H1 (cell line): ENCODE results near the gene SURF4. TPM values are rescaled to one million over a fixed set of nuclear protein-coding genes. Genes with fewer than 3 reads are reported as not detected.

Experiments used
- CTCF ChIA-PET: fragments of 300-600 bp; sonication (Branson Sonifier 250); formaldehyde crosslinking; loops from one replicate; lab custom pipeline; 2021; ENCODE audit not compliant: partially characterized antibody; lab: Charles Lee
- POLR2A ChIA-PET: fragments of 300-600 bp; sonication (Branson Sonifier 250); formaldehyde crosslinking; loops from one replicate; lab custom pipeline; 2021; ENCODE audit warnings: inconsistent platforms; ENCODE audit not compliant: partially characterized antibody; lab: Charles Lee
- DNase-seq, 2 experiments: peaks; one replicate each; pipeline versions ENCODE4 v3.0.0 to v3.0.0-alpha.2; 2010 to 2022; ENCODE audit warnings: low spot score in 2 of 2, low read depth in 1 of 2, mixed read lengths in 1 of 2
- FAIRE-seq: peaks from 2 replicates; lab custom pipeline; 2011; peaks lifted over from hg19 to GRCh38; lab: Jason Lieb, UNC
- H2AFZ ChIP-seq: 2 replicates; pipeline ENCODE4 v1.8.1; 2012; ENCODE audit warnings: low read length, inconsistent platforms
- H2AK5ac ChIP-seq: 2 replicates; pipeline ENCODE4 v1.6.1; 2013; ENCODE audit warnings: low read depth, low read length
- H2BK120ac ChIP-seq: replicated peaks from 2 replicates; pipeline ENCODE3; 2013; ENCODE audit warnings: low read depth, low read length, inconsistent platforms
- H2BK12ac ChIP-seq: 2 replicates; pipeline ENCODE4 v1.6.1; 2013; ENCODE audit warnings: low read depth, low read length
- H2BK15ac ChIP-seq: 2 replicates; pipeline ENCODE4 v1.6.1; 2013; ENCODE audit warnings: low read length
- H2BK20ac ChIP-seq: 2 replicates; pipeline ENCODE4 v1.6.1; 2013; ENCODE audit warnings: low read length
- H2BK5ac ChIP-seq: 2 replicates; pipeline ENCODE4 v1.6.1; 2013; ENCODE audit warnings: low read depth, low read length
- H3K14ac ChIP-seq: 2 replicates; pipeline ENCODE4 v1.6.1; 2013; ENCODE audit warnings: inconsistent platforms; ENCODE audit not compliant: insufficient read length
- H3K18ac ChIP-seq: 2 replicates; pipeline ENCODE4 v1.6.1; 2013; ENCODE audit warnings: low read length; ENCODE audit errors: extremely low read depth
- H3K23ac ChIP-seq: 2 replicates; pipeline ENCODE4 v1.6.1; 2013; ENCODE audit warnings: inconsistent platforms; ENCODE audit not compliant: insufficient read length
- H3K23me2 ChIP-seq: 2 replicates; pipeline ENCODE4 v1.6.1; 2013; ENCODE audit warnings: low read depth, low read length
- H3K27ac ChIP-seq: 2 replicates; pipeline ENCODE4 v1.6.1; 2011; ENCODE audit warnings: low read depth, low read length, inconsistent platforms
- H3K27me3 ChIP-seq, 4 experiments: replicated peaks in 1 of 4; 1 replicate in 1 of 4; 2 replicates in 3 of 4; pipeline versions ENCODE4 v1.6.1 to v1.8.1; 2011 to 2013; ENCODE audit warnings: low read length in 3 of 4, mild to moderate bottlenecking in 3 of 4, inconsistent platforms in 2 of 4, mixed read lengths in 2 of 4, moderate library complexity in 1 of 4; ENCODE audit not compliant: control insufficient read depth in 3 of 4, insufficient read depth in 3 of 4; ENCODE audit errors: extremely low read depth in 1 of 4
- H3K36me3 ChIP-seq, 4 experiments: 2 replicates each; pipeline versions ENCODE4 v1.6.1 to v1.8.1; 2011 to 2013; ENCODE audit warnings: mild to moderate bottlenecking in 4 of 4, low read length in 3 of 4, moderate library complexity in 2 of 4, control low read depth in 1 of 4, inconsistent platforms in 1 of 4; ENCODE audit not compliant: insufficient read depth in 4 of 4, control insufficient read depth in 2 of 4
- H3K4ac ChIP-seq: replicated peaks from 2 replicates; pipeline ENCODE3; 2013; ENCODE audit warnings: low read length, low read depth, mixed read lengths, inconsistent platforms; ENCODE audit not compliant: insufficient read length
- H3K4me1 ChIP-seq, 4 experiments: replicated peaks in 1 of 4; 1 replicate in 1 of 4; 2 replicates in 3 of 4; pipeline versions ENCODE4 v1.6.1 to v1.8.1; 2011 to 2013; ENCODE audit warnings: low read length in 3 of 4, inconsistent platforms in 2 of 4, mixed read lengths in 1 of 4; ENCODE audit not compliant: insufficient read depth in 4 of 4, control insufficient read depth in 3 of 4
- H3K4me2 ChIP-seq, 2 experiments: 2 replicates each; pipeline versions ENCODE4 v1.6.1 to v1.8.1; 2011 to 2013; ENCODE audit warnings: low read depth in 2 of 2, low read length in 2 of 2, control low read depth in 1 of 2, inconsistent platforms in 1 of 2, mild to moderate bottlenecking in 1 of 2; ENCODE audit not compliant: insufficient read depth in 1 of 2
- H3K4me3 ChIP-seq, 4 experiments: fragments of 200-600, 300-600 bp in 1 of 4; sonication (generic), shearing (Covaris generic), sonication (Bioruptor Twin) in 1 of 4; 2 replicates each; pipeline versions ENCODE4 v1.5.1 to v1.8.1; 2011 to 2016; ENCODE audit warnings: low read length in 4 of 4, low read depth in 3 of 4, control low read depth in 2 of 4, inconsistent platforms in 2 of 4, mild to moderate bottlenecking in 2 of 4, mixed read lengths in 1 of 4, moderate library complexity in 1 of 4; ENCODE audit not compliant: insufficient read depth in 2 of 4; ENCODE audit errors: extremely low read depth in 1 of 4
- H3K56ac ChIP-seq: replicated peaks from 2 replicates; pipeline ENCODE3; 2013; ENCODE audit warnings: low read depth, mild to moderate bottlenecking, mixed read lengths, low read length, inconsistent platforms; ENCODE audit not compliant: insufficient read length
- H3K79me1 ChIP-seq: 2 replicates; pipeline ENCODE4 v1.6.1; 2013; ENCODE audit warnings: low read depth, low read length, control low read depth
- H3K79me2 ChIP-seq, 2 experiments: 2 replicates each; pipeline versions ENCODE4 v1.6.1 to v1.8.1; 2012 to 2013; ENCODE audit warnings: low read length in 2 of 2, mild to moderate bottlenecking in 2 of 2, inconsistent platforms in 1 of 2; ENCODE audit not compliant: insufficient read depth in 2 of 2, control insufficient read depth in 1 of 2
- H3K9ac ChIP-seq, 4 experiments: replicated peaks in 1 of 4; 1 replicate in 1 of 4; 2 replicates in 3 of 4; pipeline versions ENCODE4 v1.6.1 to v1.8.1; 2011 to 2013; ENCODE audit warnings: low read depth in 3 of 4, low read length in 3 of 4, control low read depth in 2 of 4, mild to moderate bottlenecking in 2 of 4, moderate library complexity in 2 of 4, inconsistent platforms in 1 of 4; ENCODE audit errors: extremely low read depth in 1 of 4
- H3K9me3 ChIP-seq, 2 experiments: 2 replicates each; pipeline versions ENCODE4 v1.6.1 to v1.8.1; 2012 to 2013; ENCODE audit warnings: mild to moderate bottlenecking in 2 of 2, moderate library complexity in 2 of 2, control low read depth in 1 of 2, inconsistent platforms in 1 of 2, low read depth in 1 of 2, low read length in 1 of 2, mixed read lengths in 1 of 2; ENCODE audit not compliant: insufficient read depth in 2 of 2
- H4K20me1 ChIP-seq, 2 experiments: replicated peaks in 1 of 2; 2 replicates each; pipeline versions ENCODE3 to v1.8.1; 2011 to 2013; ENCODE audit warnings: inconsistent platforms in 2 of 2, low read length in 2 of 2, mild to moderate bottlenecking in 1 of 2; ENCODE audit not compliant: insufficient read depth in 2 of 2, control insufficient read depth in 1 of 2
- H4K5ac ChIP-seq: 2 replicates; pipeline ENCODE4 v1.6.1; 2013; ENCODE audit warnings: low read length, low read depth, mixed read lengths, inconsistent platforms; ENCODE audit not compliant: insufficient read length
- H4K8ac ChIP-seq: 2 replicates; pipeline ENCODE4 v1.8.0; 2013; ENCODE audit warnings: mild to moderate bottlenecking, moderate library complexity, low read length, inconsistent platforms; ENCODE audit not compliant: insufficient read depth; ENCODE audit errors: extremely low read depth
- H4K91ac ChIP-seq: replicated peaks from 2 replicates; pipeline ENCODE3; 2013; ENCODE audit warnings: low read length, mixed read lengths, inconsistent platforms; ENCODE audit not compliant: insufficient read length
- CTBP2 ChIP-seq: IDR thresholded peaks from 2 replicates; pipeline ENCODE4 v1.7.0; 2011; ENCODE audit warnings: borderline replicate concordance, mild to moderate bottlenecking, moderate library complexity, mixed read lengths, low read length; ENCODE audit not compliant: insufficient read depth, insufficient read length
- EP300 ChIP-seq, 2 experiments: IDR thresholded peaks; 1 replicate in 1 of 2; 2 replicates in 1 of 2; pipeline ENCODE4 v1.6.1; 2011 to 2012; ENCODE audit warnings: low read depth in 2 of 2, low read length in 2 of 2, mild to moderate bottlenecking in 2 of 2, borderline replicate concordance in 1 of 2, inconsistent platforms in 1 of 2, moderate library complexity in 1 of 2
- JUND ChIP-seq: IDR thresholded peaks from 2 replicates; pipeline ENCODE4 v1.6.1; 2011; ENCODE audit warnings: mild to moderate bottlenecking, improper control_type of control experiment, low read length
- MAFK ChIP-seq: IDR thresholded peaks from 2 replicates; pipeline ENCODE4 v1.6.1; 2012; ENCODE audit warnings: low read depth, mild to moderate bottlenecking, improper control_type of control experiment, low read length
- RFX5 ChIP-seq: IDR thresholded peaks from 2 replicates; pipeline ENCODE4 v1.6.1; 2011; ENCODE audit warnings: low read depth, low read length, improper control_type of control experiment, borderline replicate concordance
- SP1 ChIP-seq: IDR thresholded peaks from 2 replicates; pipeline ENCODE4 v1.6.1; 2011; ENCODE audit warnings: low read depth, low read length
- YY1 ChIP-seq: IDR thresholded peaks from 2 replicates; pipeline ENCODE4 v1.6.1; 2011; ENCODE audit warnings: low read depth, mild to moderate bottlenecking, low read length
- WGBS, 2 experiments: shearing (Covaris generic) in 1 of 2; methylation state at CpG; one replicate each; pipeline versions ENCODE4 v1.1.6 to v1.1.7; 2013 to 2015; ENCODE audit warnings: low lambda C conversion rate in 2 of 2, mixed read lengths in 2 of 2, inconsistent platforms in 1 of 2, low coverage in 1 of 2, missing lambda C conversion rate in 1 of 2; ENCODE audit not compliant: insufficient replicate concordance in 2 of 2, insufficient coverage in 1 of 2, insufficient read length in 1 of 2; ENCODE audit errors: extremely low coverage in 1 of 2, missing lambda C conversion rate in 1 of 2; 5-methylcytosine and 5-hydroxymethylcytosine counted together
- polyA plus RNA-seq, 7 experiments: library from polyadenylated mRNA; depleted of rRNA in 3 of 7; stranded (reverse) in 5 of 7; unstranded in 2 of 7; fragments of >200 nt in 5 of 7; fragments of 200-250 nt in 2 of 7; gene quantifications; 1 replicate in 5 of 7; 2 replicates in 1 of 7; 4 replicates in 1 of 7; pipeline versions ENCODE4 v1.2.1 to v1.2.3, GENCODE V29; 2011 to 2013; ENCODE audit warnings: missing spikeins in 2 of 7, mixed read lengths in 2 of 7
- total RNA-seq: library from RNA; stranded (reverse); fragmentation: NEBNext Ultra II Directional; extraction: Animal tissue kit (Norgen Biotek cat#: 25700); gene quantifications from 2 replicates; pipeline ENCODE4 v1.2.1, GENCODE V29; 2021
- TF ChIP-seq, protein P1 (sequence below): IDR thresholded peaks from 2 replicates; pipeline ENCODE4 v1.6.1; 2012; ENCODE audit warnings: inconsistent platforms
- TF ChIP-seq, protein P2 (sequence below), 3 experiments: IDR thresholded peaks; 1 replicate in 2 of 3; 2 replicates in 1 of 3; pipeline versions ENCODE4 v1.5.1 to v1.6.1; 2011; ENCODE audit warnings: low read length in 3 of 3, mild to moderate bottlenecking in 3 of 3, inconsistent platforms in 2 of 3, low read depth in 1 of 3, moderate library complexity in 1 of 3; ENCODE audit not compliant: insufficient read depth in 1 of 3; ENCODE audit errors: control extremely low read depth in 1 of 3
- TF ChIP-seq, protein P3 (sequence below): IDR thresholded peaks from 2 replicates; pipeline ENCODE4 v1.6.1; 2012; ENCODE audit warnings: inconsistent platforms

SURF4 gene
- total and polyA plus RNA-seq, 2 of the 8 experiments (the other 6 are each of a cell fraction or from before 2014, with no cell fraction given), result 176 to 182 TPM

DNA sequence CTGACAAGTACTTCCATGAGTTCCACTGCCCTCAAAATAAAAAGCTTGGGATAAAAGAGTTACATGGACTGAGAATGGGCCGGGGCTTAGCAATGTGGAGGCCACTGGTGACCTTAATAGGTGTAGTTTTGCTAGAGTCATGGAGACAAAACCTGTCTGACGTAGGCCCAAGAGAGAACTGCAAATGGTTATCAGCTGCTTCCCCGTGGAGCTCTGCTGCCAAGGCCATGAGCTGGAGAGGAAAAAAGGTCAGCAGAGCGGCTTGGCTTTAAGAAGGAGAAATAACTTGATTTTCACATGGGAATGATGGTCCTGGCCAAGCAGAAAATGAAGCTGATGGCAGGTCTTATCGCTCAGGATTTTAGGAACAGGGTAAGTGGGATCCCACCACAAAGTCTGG, 36.2 kb downstream of the SURF4 start:
- peaks cover 0 to 10% of the 10 kb centered on the region in 2 experiments; a peak in 2 of 4 replicates for H3K79me2 ChIP-seq
- no peak overlapping the region for H3K18ac ChIP-seq
- ChIA-PET CTCF (interaction anchor here (0.7 to 5.5 kb wide), 13 partner anchors 10 to 175 kb away, joined by 3 to 45 read pairs (median 4); partner anchors contain the start of gene SURF1), POLR2A (interaction anchor here (0.9 to 14.8 kb wide), 4 partner anchors 9 to 27 kb away, joined by 3 to 303 read pairs (median 15); partner anchors contain the start of genes MED22, RPL7A, SURF1 and SURF2)
- H3K4ac ChIP-seq, result no peak overlapping the region
- no peak overlapping the region for H3K23ac ChIP-seq
- no peak overlapping the region for H4K91ac ChIP-seq
- no peak overlapping the region for H4K5ac ChIP-seq
- H3K23me2 ChIP-seq, result peaks cover 7% of the 10 kb centered on the region; the same call in 1 of the 2 replicates
- no peak overlapping the region for H2BK15ac ChIP-seq
- H3K4me3 ChIP-seq, result no peak overlapping the region
- H2BK5ac ChIP-seq, result no peak overlapping the region
- H2AFZ ChIP-seq, result no peak overlapping the region
- peaks cover 4 to 16% of the 10 kb centered on the region in 2 experiments for H4K20me1 ChIP-seq
- no peak for FAIRE-seq
- no peak overlapping the region for H2BK12ac ChIP-seq
- H3K56ac ChIP-seq, result no peak overlapping the region
- 97% methylated on average over 5 of the region's 5 CpGs; no CpG with 5 or more reads in 1 of the 2 experiments for WGBS, 2 experiments
- peaks cover 0 to 2% (median under 1%) of the 10 kb centered on the region in 4 experiments; a peak in 1 of 7 replicates for H3K4me1 ChIP-seq
- peaks cover 28 to 53% (median 42%) of the 10 kb centered on the region in 4 experiments for H3K36me3 ChIP-seq
- H3K27ac ChIP-seq, result no peak overlapping the region
- no peak overlapping the region for H2BK20ac ChIP-seq
- no peak overlapping the region for H3K9ac ChIP-seq
- H3K27me3 ChIP-seq, result no peaks in the 10 kb centered on the region
- no peak for DNase-seq
- H3K9me3 ChIP-seq, result no peaks in the 10 kb centered on the region
- H2BK120ac ChIP-seq, result no peak overlapping the region
- H3K4me2 ChIP-seq, result no peak overlapping the region
- no peak overlapping the region for H2AK5ac ChIP-seq
- H3K79me1 ChIP-seq, result peaks cover 11% of the 10 kb centered on the region
- no peak for TF ChIP-seq MAFK
- no peak for TF ChIP-seq JUND
- TF ChIP-seq, protein P1, sequence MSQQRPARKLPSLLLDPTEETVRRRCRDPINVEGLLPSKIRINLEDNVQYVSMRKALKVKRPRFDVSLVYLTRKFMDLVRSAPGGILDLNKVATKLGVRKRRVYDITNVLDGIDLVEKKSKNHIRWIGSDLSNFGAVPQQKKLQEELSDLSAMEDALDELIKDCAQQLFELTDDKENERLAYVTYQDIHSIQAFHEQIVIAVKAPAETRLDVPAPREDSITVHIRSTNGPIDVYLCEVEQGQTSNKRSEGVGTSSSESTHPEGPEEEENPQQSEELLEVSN, result no peak
- no peak for TF ChIP-seq EP300 (IDR thresholded peaks at IDR 0.05; ENCODE audit: borderline replicate concordance in 1 of 2, low read depth in 2 of 2, low read length in 2 of 2)
- no peak for TF ChIP-seq CTBP2
- TF ChIP-seq YY1, result no peak
- no peak for TF ChIP-seq SP1
- TF ChIP-seq, protein P2, sequence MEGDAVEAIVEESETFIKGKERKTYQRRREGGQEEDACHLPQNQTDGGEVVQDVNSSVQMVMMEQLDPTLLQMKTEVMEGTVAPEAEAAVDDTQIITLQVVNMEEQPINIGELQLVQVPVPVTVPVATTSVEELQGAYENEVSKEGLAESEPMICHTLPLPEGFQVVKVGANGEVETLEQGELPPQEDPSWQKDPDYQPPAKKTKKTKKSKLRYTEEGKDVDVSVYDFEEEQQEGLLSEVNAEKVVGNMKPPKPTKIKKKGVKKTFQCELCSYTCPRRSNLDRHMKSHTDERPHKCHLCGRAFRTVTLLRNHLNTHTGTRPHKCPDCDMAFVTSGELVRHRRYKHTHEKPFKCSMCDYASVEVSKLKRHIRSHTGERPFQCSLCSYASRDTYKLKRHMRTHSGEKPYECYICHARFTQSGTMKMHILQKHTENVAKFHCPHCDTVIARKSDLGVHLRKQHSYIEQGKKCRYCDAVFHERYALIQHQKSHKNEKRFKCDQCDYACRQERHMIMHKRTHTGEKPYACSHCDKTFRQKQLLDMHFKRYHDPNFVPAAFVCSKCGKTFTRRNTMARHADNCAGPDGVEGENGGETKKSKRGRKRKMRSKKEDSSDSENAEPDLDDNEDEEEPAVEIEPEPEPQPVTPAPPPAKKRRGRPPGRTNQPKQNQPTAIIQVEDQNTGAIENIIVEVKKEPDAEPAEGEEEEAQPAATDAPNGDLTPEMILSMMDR (IDR thresholded peaks at IDR 0.05; ENCODE audit: control extremely low read depth in 1 of 3, insufficient read depth in 1 of 3, low read depth in 1 of 3, low read length in 3 of 3), result no peak
- TF ChIP-seq RFX5, result no peak
- TF ChIP-seq, protein P3, sequence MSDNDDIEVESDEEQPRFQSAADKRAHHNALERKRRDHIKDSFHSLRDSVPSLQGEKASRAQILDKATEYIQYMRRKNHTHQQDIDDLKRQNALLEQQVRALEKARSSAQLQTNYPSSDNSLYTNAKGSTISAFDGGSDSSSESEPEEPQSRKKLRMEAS, result no peak
- TF ChIP-seq, all 59 proteins: peak for 0
- H4K8ac ChIP-seq, result no peak overlapping the region
- no peak overlapping the region for H3K14ac ChIP-seq
